ENCODE results near the gene THSD7A.

THSD7A gene

DNA sequence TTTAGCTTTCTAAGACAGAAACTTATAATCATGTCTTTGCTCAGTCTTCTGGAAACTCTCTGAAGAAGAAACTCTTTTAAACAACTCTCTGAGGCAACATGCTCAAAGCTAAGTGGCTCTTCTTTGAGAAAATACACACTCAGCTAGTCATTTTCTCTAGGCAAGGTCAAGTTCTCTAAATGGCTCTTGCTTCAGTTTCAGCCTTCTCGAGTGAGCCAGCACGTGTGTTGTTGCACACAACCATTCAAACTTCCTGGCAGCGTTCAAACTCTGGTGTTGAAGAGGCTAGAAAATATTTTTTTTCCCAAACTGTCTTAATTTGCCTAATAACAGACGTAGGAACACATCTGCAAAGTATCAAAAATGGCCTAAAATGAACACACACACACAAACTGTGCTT lies 129.1 kb downstream of the THSD7A start:
- DNase-seq, result no peak

DNA sequence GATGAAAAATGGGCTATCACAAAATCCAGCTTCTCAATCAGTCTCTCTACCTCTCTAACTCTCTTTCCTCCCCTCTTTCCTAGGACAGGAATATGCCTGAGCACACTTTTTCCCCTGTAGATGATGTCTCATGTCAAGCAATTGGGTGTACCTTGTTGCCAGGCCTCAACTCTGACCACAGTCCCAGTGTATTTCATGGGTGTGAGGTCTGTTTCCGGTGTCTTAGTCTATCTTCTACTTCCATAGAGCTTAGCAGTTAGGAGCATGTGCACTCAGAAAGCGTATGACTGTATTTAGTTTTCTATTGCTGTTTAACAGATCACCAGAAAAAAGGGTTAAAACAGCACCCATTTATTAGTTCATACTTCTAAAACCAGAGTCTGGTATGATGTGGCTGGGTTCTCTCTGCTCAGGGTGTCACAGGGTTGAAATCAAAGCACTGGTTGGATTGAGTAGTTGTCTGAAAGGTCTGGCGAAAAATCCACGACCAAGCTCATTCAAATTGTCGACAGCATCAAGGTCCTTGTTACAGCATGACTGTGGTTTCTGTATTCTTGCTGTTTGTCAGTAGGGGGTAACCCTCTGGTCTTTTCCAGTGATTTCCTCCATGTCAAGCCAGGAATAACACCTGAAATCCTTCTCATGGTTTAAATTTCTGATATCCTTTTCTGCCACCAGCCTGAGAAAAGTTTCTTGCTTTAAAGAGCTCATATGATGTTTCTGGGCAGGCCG lies 130.0 kb downstream of the THSD7A start:
- no peak for DNase-seq

DNA sequence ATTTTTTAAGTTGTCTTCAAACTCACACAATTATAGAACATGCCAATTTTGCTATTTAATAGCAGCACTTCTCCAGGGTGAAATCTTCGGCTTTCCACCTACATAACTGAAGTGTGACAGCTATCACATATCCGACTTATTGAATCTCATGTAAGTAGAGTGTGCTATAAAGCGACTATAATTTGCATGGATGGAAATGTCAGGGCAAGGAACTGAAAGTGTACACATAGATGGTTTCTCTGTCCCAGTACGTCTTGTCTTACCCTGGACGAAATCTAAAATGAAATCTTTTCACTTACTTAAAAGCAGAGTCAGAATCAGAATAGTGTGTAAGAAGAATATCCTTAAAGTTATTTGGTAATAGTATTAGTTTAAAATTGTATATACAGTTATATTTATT lies 132.3 kb downstream of the THSD7A start:
- no peak for DNase-seq

DNA sequence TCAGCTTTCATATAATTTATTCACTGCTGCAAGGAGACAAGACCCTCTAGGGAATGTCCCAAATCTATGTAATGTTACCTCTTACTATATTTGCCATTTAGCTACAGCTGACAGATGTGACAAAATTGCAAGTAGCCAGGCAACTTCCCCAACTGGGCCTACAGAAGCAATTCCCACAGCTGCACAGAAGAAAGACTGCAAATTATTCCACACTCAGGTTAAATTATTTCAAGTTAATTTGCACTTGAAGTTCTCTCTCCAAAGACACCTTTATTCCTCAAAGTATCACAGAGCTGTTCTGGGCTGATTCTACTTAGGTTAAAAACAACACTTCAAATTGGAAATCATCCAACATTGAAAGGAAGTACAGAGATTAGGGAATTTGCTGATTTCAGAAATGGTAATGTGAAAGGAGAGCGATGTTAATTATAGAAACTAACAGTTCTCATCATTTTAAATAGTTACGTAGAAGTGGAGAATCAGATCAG lies 133.6 kb downstream of the THSD7A start:
- no peak for DNase-seq

DNA sequence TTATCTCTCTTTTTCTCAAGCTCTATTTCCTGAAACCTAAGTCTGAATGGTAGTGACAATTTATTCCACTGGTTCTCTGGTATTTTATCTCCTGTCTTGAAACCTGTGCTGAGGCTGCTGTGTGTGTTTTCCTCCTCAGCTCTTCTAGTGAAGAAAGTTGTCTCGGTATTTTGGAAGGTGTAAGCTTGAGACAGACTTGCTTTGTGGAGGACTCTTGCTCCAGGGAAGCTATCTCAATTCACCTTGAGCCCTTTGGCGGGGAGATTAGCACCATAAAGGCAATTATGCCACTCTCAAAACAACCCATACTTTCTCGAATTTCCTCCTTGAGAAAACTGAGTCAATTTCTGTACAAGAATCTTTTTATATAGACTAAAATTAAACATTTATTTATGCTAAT lies 141.6 kb downstream of the THSD7A start:
- DNase-seq, result no peak

DNA sequence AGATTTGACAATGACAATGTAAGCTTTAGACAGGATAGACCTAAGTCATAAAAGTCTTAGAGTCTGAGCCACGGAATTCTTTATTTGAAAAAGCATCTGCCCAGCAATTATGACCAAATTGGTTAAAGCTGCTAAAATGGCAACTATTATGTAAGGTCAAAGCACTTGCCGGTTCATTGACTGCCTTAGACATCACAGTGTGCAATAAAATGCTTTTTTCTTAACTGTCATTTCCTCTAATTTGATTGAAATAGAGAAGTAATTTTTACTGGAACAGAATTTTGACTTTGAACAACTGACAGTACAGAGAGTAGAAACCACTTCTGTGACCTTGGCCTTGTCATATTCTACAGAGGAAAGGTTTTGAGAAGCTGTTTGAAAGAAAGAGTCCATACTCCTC lies 142.9 kb downstream of the THSD7A start:
- no peak for DNase-seq

DNA sequence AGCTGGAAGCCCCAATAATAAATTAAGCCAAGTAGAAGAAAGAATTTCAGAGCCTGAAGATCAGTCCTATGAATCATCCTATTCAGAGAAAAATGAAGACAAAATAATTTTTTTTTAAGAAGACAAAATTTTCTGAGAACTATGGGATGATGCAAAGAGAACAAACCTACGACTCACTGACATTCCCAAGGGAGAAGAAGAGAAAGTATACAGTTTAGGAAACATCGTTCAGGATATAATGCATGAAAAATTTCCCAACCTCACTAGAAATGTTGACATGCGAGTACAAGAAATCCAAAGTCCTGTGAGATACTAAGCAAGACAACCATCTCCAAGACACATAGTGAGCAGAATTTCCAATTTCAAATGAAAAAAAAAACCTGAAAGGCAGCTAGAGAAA lies 150.5 kb downstream of the THSD7A start:
- DNase-seq, result no peak

DNA sequence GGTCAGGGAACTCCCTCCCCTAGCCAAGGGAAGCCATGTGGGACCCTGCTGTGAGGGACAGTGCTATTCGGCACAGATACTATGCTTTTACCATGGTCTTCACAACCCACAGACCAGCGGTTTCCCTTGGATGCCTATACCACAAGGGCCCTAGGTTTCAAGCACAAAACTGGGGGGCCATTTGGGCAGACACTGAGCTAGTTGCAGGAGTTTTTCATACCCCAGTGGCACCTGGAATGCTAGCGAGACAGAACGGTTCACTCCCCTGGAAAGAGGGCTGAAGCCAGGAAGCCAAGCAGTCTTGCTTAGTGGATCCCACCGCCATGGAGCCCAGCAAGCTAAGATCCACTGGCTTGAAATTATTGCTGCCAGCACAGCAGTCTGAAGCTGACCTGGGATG lies 156.8 kb downstream of the THSD7A start:
- no peak for DNase-seq

DNA sequence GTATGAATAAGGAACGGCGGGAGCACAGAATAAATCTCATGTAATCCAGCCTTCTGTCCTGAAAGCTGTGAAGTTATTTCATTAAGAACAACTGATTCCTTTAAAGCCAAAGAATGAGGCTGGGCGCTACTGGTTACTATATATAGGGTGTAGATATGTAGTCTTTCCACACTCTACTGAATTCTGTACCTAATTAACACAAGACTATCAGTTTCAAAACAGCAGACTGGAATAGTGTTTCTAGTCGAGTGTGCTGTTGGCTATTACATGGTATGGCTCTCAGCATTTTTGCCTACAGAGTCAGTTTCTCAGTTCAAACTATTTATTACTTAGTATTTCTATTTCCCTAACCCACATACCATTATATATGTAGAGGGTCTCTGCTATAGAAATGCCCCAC lies 163.3 kb downstream of the THSD7A start:
- DNase-seq, result no peak

DNA sequence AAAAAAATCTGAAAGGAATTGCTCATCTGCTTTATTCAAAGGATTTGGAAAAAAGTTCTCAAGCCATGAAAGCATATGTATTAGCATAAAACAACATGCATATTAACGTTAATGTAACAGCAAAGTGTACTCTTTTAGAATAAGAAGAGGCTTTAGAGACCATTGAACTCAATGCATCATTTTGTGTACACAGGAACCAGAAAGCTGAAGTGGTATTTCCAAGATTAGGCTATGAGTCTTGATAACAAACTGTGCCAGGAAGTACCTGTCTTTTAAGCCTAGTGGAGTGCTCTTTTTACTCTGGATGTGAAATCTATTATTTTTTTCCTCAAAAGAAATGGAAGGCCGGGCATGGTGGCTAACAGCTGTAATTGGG lies 164.2 kb downstream of the THSD7A start:
- DNase-seq, result no peak

DNA sequence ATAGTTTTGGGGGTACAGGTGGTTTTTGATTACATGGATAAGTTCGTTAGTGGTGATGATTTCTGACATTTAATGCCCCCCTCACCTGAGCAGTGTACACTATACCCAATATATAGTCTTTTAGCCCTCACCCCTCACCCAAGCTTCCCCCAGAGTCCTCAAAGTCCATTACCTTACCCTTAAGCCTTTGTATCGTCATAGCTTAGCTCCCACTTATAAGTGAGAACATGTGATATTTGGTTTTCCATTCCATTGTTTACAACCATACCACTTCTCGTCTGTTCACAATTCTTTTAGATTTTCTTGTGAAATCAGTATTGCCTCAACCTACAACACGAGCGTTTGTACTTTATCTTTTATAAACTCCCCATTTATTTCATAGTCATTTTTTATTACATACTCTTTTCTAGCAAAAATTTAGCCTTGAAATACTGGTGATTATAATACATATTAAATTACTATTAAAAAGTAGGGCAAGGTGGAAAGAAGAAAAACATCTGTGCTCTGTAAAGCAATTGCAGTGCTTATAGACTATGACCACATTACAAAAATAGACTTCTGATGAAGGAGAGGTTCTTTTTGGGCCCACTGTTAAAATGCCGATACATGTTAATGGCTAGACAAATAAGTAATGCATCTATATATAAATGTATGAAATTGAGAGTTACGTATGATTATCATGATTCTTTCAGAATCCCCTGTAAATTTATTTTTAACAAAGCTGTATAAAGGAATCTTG lies 164.8 kb downstream of the THSD7A start:
- no peak for DNase-seq

DNA sequence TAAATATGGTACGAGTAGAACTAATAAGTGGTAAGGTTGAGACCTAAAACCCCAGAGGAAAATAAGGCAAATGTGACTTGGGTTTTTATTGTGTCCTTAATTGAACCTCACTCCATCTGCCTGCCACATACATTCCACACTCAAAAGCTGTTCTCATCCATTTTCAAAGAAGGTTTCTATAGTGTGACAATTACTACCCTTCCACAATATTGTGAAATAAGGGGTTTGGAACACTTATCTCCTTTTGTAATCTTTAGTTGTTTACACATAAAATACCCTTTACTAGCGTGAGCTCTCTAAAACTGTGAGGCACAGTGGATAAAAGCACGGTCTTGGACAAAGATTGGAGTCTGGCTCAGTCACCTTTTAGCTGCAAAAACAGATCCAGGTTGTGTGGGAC lies 166.6 kb downstream of the THSD7A start:
- DNase-seq, result no peak

DNA sequence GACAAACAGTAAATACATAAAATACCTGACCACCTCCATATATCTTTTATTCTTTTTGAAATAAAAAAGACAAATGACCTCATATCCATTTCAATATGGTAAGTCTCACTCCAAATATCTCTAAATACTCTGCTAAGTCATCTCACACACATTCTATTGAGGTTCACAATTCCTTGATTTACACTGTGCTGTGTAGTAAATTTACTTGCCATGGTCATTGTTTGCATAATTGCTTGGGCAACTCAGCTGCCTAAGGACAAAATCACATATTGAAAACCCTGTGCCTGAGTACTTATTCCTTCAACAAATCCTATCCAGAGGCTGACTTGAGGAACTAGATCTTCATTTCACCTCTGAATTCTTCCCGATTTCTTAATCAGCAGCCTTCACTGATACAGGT lies 176.4 kb downstream of the THSD7A start:
- DNase-seq, result no peak

DNA sequence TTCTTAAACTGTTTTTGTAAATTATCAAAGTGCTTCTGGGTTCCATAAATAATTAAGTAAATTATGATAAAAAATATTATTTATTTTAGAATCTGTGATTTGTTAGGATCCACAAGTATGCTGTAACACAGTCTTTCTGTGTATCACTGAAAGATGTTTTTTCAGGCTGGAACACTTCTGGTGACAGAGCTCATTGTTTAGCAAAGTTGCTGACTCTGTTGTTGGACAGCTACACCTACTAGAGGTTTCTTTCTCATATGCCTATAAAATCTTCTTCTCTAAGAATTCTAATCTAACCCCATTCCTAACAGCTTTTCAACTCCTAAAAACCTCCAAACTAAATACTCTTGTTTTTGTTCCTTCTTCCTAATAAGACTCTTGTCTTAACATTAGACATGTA lies 176.8 kb downstream of the THSD7A start:
- no peak for DNase-seq

DNA sequence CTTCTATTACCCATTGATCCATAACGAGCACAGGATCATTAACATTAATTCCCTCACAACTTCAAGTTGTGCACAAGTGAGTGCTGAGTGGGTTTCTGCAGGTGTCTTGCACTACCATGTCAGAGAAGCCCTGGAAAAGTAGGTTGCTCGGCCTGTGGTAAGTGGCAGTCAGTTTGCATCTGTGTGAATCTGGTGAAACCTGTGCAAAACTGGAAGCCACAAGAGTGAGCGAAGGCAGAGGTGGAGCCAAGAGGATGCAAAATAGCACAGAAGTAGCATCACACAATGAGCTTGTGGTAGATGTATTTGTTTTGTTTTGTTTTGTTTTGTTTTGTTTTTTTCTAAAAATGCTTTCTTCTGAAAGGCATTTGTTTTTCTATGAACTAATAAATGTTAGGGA lies 181.5 kb downstream of the THSD7A start:
- DNase-seq, result no peak

DNA sequence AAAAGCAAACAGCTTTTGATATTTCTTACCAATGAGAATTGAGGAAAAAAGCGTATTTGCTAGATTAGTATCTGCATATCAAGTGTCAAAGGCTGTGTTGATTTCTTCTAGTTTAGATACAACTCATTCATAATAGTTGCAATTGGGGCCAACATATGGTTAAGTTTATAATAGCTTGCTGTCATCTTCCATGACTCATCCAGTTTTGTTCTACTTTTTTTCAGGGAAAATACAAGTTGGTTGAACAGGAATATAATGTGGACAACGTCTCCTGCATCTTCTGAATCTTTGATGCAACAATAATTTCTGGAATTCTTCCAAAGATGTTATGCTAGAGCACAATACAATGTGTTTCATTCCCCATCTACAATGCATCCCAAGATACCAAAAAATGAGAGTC lies 182.0 kb downstream of the THSD7A start:
- DNase-seq, result no peak

DNA sequence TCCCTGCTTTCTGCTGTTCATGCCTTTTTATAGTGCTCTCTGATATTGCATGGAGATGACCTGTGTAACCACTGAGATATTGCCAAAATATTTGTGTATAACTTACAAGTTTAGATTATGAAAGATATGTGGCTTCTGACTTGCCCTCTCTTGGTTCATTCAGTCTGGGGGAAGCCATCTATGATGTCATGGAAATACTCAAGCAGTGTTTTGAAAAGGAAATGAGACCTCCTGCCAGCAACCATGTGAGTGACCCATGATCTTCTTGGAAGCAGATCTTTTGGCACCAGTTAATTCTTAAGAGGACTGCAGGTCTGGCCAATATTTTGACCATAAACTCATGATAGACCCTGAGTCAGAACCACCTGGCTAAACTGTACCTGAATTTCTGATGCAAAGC lies 183.0 kb downstream of the THSD7A start:
- DNase-seq, result no peak

DNA sequence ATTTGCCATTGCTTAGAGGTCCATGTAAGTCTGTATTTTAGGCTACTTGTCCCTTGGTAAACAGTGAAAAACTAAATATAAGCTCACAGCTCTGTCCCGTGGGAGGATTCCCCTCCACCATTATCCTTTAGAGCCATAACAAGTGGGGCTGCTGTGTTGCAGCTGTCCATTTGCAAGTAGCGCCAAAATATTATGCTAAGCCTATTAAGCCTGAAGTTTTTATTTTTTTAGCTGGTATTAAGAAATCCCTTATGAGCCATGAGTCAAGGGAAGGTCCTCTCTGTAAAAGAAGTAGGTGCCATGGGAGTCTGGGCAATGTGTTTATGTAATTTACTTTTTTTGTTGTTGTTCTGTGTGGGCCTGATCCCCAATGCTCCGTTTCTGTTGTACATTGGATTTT lies 183.9 kb downstream of the THSD7A start:
- DNase-seq, result no peak

DNA sequence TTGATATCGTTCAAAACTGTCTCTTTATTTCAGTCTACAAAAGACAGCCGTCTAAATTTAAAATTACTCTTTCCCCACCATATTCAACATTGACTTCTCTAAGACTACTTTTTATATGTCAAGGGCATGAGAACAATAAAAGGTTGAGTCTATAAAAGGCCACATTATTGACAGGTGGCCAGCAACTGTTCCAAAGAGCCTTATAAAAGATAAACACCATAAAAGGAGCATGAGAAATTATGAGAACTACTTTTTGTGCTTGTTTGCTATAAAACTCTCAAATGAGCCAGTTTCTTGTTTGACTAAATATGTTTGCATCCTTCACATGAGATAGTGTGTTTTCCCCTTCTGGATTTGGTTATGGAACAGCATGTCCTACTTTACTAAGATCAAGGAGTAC lies 189.2 kb downstream of the THSD7A start:
- DNase-seq, result no peak

DNA sequence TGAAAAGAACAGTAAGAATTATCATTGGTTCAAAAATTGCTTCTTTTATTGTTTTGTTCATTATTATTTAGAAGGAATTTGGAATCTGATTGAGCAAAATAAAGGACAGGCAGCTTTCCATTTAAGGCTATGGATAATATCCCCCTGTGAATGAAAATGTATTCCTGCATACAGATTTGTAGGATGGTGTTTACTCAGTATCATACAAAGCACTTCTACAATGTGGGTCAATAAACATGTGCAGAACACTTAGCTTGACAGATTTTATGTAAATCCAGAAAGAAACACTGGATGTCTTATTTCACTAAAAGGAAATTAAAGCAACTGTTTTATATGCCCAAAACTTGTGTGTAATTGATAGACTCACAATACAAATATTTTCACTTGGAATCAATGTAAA lies 189.7 kb downstream of the THSD7A start:
- no peak for DNase-seq

DNA sequence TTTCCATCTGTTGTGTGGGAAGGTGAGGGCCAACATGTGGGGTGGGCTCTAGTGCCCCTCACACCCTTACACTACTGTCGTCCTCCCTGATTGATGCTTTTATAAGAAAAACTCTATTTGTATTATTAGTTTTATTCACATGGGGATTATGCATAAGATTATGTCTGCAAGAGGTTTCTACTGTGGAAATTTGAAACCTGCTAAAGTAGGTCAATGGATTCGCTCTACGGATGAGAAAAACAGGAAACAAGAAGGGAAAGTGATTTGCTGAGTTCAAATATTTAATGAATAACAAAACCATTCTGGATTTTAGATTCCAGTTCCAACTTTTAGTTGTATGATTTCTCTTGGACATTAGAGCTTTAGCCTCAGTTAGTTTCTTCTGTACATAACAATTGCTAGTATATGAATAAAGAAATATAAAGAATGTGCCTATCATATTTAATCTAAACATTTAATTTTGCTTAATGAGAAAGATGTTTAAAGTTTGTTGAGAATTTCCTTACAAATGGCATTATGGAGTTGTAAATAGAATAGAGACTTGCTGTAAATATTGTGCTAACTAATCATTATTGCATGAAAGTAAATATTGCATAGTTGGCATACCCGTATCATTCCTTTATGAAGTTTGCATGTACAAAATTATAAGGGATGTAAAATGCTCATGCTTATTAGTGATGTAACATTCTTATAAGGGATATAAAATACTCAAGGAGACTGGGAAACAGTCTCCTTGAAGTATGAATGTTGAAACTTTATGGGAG lies 193.8 kb downstream of the THSD7A start:
- no peak for DNase-seq

DNA sequence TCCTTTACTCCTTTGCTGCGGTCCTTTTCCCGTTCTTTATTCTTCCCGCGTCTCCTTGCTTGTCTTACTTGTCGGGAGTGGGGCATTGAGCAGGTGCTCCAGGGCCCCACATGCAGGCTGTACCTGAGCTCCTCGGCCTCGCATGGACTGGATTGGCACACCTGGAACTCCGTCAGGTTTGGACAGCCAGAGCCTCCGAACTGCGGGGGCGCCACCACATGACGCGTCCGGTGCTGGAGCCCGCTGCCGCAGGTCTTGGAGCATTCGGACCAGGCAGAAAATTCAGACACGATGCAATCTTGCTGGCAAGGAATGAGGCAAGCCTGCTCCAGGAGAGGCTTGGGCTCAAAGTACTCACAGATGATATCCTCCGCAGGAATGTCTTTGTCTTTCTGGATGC lies 195.7 kb downstream of the THSD7A start:
- no peak for DNase-seq

DNA sequence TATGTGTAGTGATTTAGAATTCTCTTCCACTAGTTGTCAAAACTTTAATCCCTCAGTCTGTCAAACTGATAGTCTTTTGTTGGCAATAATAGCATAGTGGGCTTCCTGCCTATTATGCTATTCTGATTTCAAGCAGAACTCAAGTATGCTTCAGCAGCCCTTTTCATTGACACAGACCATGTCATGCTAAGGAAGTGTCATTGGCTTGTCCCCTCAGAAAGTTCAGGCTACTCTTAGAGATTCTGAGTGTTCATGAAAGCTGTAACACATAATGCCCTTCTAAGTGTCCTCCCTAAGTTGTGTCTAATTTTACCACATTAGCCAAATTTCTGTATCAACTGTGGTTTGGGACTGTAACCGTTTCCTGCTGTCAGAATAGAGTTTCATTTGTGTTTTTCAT lies 198.7 kb downstream of the THSD7A start:
- no peak for DNase-seq

DNA sequence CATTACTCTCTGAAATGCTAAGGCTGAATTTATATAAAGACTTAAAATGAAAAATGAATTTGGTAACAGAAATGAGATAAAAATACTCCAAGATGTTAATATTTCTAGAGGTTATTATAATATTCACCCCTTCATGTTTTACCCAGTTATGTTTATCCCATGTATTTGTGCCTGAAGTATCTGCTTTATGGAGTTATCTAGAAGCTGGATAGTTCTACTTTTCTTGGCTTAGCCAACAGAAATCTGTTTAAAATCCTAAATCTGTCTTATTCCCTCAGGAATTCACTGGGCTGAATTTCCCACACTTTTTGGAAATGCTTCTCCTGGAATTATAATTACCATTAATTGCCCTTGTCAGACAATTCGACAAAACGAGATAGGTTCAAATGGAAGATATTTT lies 201.6 kb downstream of the THSD7A start:
- no peak for DNase-seq

Measured in CD4-positive, alpha-beta T cell treated with Interleukin-4 for 1 hour (primary cell).